Ovary (tissue), 9 donors: ENCODE results near the gene ST6GALNAC4. TPM values are rescaled to one million over a fixed set of nuclear protein-coding genes. Genes with fewer than 3 reads are reported as not detected.

Source experiments
- DNase-seq, 5 donors: peaks; one replicate each; pipeline ENCODE4 v3.0.0-alpha.2; 2019 to 2020
- H3K27ac ChIP-seq, 2 donors: fragments of 200-600 bp; one replicate each; pipeline versions ENCODE4 v1.5.1 to v1.8.0; 2019 to 2022
- H3K27me3 ChIP-seq: fragments of 200-600 bp; one replicate; pipeline ENCODE4 v1.8.0; 2022
- H3K36me3 ChIP-seq: fragments of 200-600 bp; sonication (generic); one replicate; pipeline ENCODE4 v1.5.1; 2019
- H3K4me1 ChIP-seq: one replicate; pipeline ENCODE4 v1.8.1; 2013; ENCODE audit warnings: mild to moderate bottlenecking, moderate library complexity; ENCODE audit not compliant: insufficient read depth
- H3K4me3 ChIP-seq: fragments of 200-600 bp; sonication (generic); one replicate; pipeline ENCODE4 v1.5.1; 2017
- H3K9me3 ChIP-seq, 2 donors: fragments of 200-600 bp in 1 of 2; sonication (generic) in 1 of 2; one replicate each; pipeline versions ENCODE4 v1.5.1 to v1.8.1; 2013 to 2019; ENCODE audit warnings: mild to moderate bottlenecking in 1 of 2, moderate library complexity in 1 of 2
- CTCF ChIP-seq, 3 donors: fragments of 450-650 bp in 2 of 3; fragments of 200-600 bp in 1 of 3; IDR thresholded peaks; one replicate each; pipeline versions ENCODE4 v1.5.1 to v1.8.0; 2016 to 2022; ENCODE audit warnings: antibody characterized with exemption in 3 of 3, mild to moderate bottlenecking in 1 of 3
- EP300 ChIP-seq: sonication (generic); formaldehyde crosslinking; IDR thresholded peaks from one replicate; pipeline ENCODE4 v1.6.1; 2017; ENCODE audit warnings: antibody characterized with exemption
- POLR2A ChIP-seq: fragments of 450-650 bp; IDR thresholded peaks from one replicate; pipeline ENCODE4 v1.6.1; 2017; ENCODE audit warnings: antibody characterized with exemption, mild to moderate bottlenecking, moderate library complexity
- WGBS, 3 donors: extraction: QIAGEN DNeasy Blood & Tissue Kit in 1 of 3; methylation state at CpG; one replicate each; pipeline versions ENCODE4 v1.1.5 to v1.1.7; 2013 to 2017; 5-methylcytosine and 5-hydroxymethylcytosine counted together
- intact Hi-C, 4 donors: fragments of 100-400 bp; cut with DNase I; formaldehyde crosslinking; loops; one replicate each; pipeline versions ENCODE4 v1.11.0 to v1.15.1; 2022 to 2023
- polyA plus RNA-seq, 2 donors: library from polyadenylated mRNA; stranded (reverse); fragments of 200-250 nt in 1 of 2; fragments of 350-450 nt in 1 of 2; fragmentation: Illumina TruSeq in 1 of 2; extraction: RNeasy Lipid Tissue Mini Kit (QIAGEN cat#74804) in 1 of 2; gene quantifications; one replicate each; pipeline ENCODE4 v1.2.3, GENCODE V29; 2013 to 2014
- total RNA-seq, 7 donors: library from RNA; depleted of rRNA in 2 of 7; stranded (reverse); fragments of >200 nt in 2 of 7; fragmentation: NEBNext Ultra II Directional in 3 of 7; extraction: Animal tissue kit (Norgen Biotek cat#: 25700) in 3 of 7; gene quantifications; one replicate each; pipeline versions ENCODE4 v1.1.0 to v1.2.4, GENCODE V29; 2016 to 2023
- donor health status: DM: no; HTN: no; CAD: no; lungs with moderate emphysema.
- donor health status: DM: no; HTN: no; CAD: no.
- donor health status: Bipolar disorder and iron deficiency.
- donor health status: DM: yes; HTN: yes; CAD: no.
- donor health status: DM: no; HTN: no; CAD: no.
- donor health status: DM: yes; HTN: yes; CAD: no.

The ST6GALNAC4 gene
- total and polyA plus RNA-seq, 9 donors = 2.2 to 58.4 (median 45.8) TPM

DNA sequence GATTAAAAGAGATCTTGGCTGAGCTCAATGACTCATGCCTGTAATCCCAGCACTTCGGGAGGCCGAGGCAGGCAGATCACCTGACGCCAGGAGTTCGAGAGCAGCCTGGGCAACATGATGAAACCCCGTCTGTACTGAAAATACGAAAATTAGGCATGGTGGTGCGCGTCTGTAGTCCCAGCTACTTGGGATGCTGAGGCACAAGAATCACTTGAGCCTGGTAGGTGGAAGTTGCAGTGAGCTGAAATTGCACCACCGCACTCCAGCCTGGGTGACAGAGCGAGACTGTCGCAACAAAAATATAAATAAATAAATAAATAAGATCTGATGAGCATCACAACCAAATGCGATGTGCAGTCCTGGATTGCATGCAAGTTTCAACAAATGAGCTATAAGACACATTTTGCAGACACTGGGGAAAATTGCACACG is 53.6 kb downstream of the ST6GALNAC4 start:
- 80 to 85% (median 83%) methylated on average over 13 of the region's 13 CpGs for WGBS, 3 donors
- intact Hi-C loops = loop anchor here in 2 of 4 donors (5.0 to 10.0 kb wide), 3 partner anchors 36 to 78 kb away; partner anchors contain the start of gene CDK9 (in 1 of the 2)

GRCh38 chr9:127862075-127863011 is 54.5 kb downstream of the ST6GALNAC4 start:
- Histone ChIP-seq H3K4me3 (no peak overlapping the region), H3K36me3 (no peaks in the 10 kb centered on the region), H3K27me3 (no peaks in the 10 kb centered on the region), H3K9me3 (no peaks in the 10 kb centered on the region), H3K27ac (peak overlapping the region; percentile 81 to 83), H3K4me1 (peaks cover 40% of the 10 kb centered on the region)
- TF ChIP-seq CTCF (IDR thresholded peaks at IDR 0.05) (no peak), EP300 (no peak), POLR2A (no peak)
- WGBS, 3 donors = 45 to 57% (median 52%) methylated on average over 29 of the region's 29 CpGs
- peak; percentile 78 to 84 (median 82) for DNase-seq
- intact Hi-C loops = loop anchor here in 2 of 4 donors (5.0 to 10.0 kb wide), 3 partner anchors 35 to 78 kb away; partner anchors contain the start of gene CDK9 (in 1 of the 2)

More for the DNA sequence above, 53.6 kb downstream of the ST6GALNAC4 start:
- Histone ChIP-seq H3K27me3 (no peaks in the 10 kb centered on the region), H3K4me3 (no peak overlapping the region), H3K9me3 (no peaks in the 10 kb centered on the region), H3K4me1 (peaks cover 34% of the 10 kb centered on the region), H3K36me3 (no peaks in the 10 kb centered on the region), H3K27ac (peak overlapping the region; percentile 81 to 83)
- DNase-seq = no peak
- TF ChIP-seq POLR2A (no peak), CTCF (IDR thresholded peaks at IDR 0.05) (no peak), EP300 (no peak)

DNA sequence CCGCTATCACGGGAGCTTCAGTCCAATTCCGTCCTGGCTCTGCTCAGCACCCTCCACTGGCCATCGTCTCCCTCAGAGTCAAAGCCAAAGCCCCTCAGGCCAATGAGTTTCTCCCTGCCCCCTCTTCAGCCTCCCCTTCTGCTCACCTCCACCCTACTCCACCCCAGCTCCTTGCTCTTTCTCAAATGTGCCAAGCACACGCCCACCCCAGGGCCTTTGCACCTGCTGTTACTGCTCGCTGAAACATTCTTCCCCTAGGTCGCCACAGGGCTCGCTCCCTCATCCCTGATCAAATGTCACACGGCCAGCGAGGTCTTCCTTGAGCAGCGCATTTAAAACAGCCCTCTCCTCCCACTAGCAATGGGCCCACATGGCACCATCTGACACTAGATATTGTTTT is 56.1 kb downstream of the ST6GALNAC4 start:
- intact Hi-C loops = loop anchor here in 2 of 4 donors (5.0 to 10.0 kb wide), 3 partner anchors 33 to 76 kb away; partner anchors contain the start of gene CDK9 (in 1 of the 2)
- peak in 2 of 5 donors; percentile 44 to 57 for DNase-seq
- WGBS, 3 donors = 85 to 92% (median 88%) methylated on average over 11 of the region's 11 CpGs
- TF ChIP-seq EP300 (no peak), POLR2A (no peak), CTCF (IDR thresholded peaks at IDR 0.05) (no peak)
- peaks cover 41% of the 10 kb centered on the region for H3K4me1 ChIP-seq
- H3K4me3 ChIP-seq = no peak overlapping the region
- H3K27ac ChIP-seq = peak overlapping the region; percentile 81 to 83
- no peaks in the 10 kb centered on the region for H3K36me3 ChIP-seq
- no peaks in the 10 kb centered on the region for H3K27me3 ChIP-seq
- H3K9me3 ChIP-seq = no peaks in the 10 kb centered on the region

GRCh38 chr9:127860260-127860659 is 56.6 kb downstream of the ST6GALNAC4 start:
- WGBS, 3 donors = 7 to 24% (median 12%) methylated on average over 8 of the region's 8 CpGs
- no peaks in the 10 kb centered on the region for H3K36me3 ChIP-seq
- no peak overlapping the region for H3K4me3 ChIP-seq
- no peaks in the 10 kb centered on the region for H3K9me3 ChIP-seq
- TF ChIP-seq POLR2A = no peak
- intact Hi-C loops = loop anchor here in 2 of 4 donors (5.0 to 10.0 kb wide), 3 partner anchors 33 to 75 kb away; partner anchors contain the start of gene CDK9 (in 1 of the 2)
- peaks cover 41% of the 10 kb centered on the region for H3K4me1 ChIP-seq
- DNase-seq = peak; percentile 70 to 86 (median 82)
- H3K27ac ChIP-seq = peak overlapping the region; percentile 81 to 83
- H3K27me3 ChIP-seq = no peaks in the 10 kb centered on the region
